ENCODE measurements around the gene NINJ1. TPM values are rescaled to one million over a fixed set of nuclear protein-coding genes. Genes with fewer than 3 reads are reported as not detected.
A peak's percentile ranks its signal among the peaks of the same experiment; 100 is the strongest.
"Not testable (repeated sequence)": the region's sequence is repeated elsewhere in the genome, so short reads cannot be mapped to it uniquely, and the experiment has no call there.

Gene NINJ1
- total RNA-seq, 1 donor from 2014 or later: 34.7 TPM

DNA sequence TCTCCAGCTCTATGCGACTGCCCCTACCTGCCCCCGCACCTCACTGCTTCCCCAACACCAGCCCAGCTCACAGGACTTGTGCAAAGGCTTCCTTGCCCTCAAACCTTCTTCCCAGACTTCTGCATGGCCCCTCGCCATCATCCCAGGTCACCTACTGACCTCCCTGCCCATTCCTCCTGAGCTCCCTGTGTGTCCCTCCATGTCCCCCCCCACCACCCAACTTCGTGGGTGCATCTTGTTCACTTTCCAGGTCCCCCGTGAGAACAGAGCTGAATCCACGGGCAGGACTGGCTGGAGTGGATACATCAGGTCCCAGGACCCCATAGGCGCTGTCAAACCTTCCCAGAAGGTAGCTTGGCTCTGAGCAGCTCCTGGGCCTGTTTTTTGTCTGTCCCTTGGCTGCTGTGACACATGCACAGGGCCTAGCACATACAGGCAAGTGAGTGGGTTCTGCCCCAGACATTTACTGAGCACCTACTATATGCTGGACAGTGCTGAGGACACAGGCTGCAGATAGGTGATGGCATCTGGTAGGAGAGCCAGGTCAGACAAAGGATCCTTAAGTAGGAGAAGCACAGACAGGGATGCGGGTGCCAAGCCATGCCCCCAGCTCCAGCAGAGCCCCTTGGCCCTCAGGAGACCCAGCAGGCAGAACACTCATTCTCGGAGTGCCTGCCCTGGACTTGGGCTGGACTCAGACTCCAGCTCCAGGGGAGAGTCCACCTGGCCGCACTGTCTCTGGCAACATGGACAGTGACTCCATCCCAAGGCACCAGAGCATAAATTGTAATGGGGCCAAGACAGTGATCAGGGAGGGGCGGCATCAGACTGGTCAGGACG lies 15.0 kb downstream of the NINJ1 start:
- H3K4me1 Mint-ChIP-seq: peaks cover 15% of the 10 kb centered on the region
- peak in 1 of 2 experiments; percentile 10 for DNase-seq (ENCODE audit: low spot score in 2 of 2, unreplicated experiment in 2 of 2)
- TF ChIP-seq, protein P1, sequence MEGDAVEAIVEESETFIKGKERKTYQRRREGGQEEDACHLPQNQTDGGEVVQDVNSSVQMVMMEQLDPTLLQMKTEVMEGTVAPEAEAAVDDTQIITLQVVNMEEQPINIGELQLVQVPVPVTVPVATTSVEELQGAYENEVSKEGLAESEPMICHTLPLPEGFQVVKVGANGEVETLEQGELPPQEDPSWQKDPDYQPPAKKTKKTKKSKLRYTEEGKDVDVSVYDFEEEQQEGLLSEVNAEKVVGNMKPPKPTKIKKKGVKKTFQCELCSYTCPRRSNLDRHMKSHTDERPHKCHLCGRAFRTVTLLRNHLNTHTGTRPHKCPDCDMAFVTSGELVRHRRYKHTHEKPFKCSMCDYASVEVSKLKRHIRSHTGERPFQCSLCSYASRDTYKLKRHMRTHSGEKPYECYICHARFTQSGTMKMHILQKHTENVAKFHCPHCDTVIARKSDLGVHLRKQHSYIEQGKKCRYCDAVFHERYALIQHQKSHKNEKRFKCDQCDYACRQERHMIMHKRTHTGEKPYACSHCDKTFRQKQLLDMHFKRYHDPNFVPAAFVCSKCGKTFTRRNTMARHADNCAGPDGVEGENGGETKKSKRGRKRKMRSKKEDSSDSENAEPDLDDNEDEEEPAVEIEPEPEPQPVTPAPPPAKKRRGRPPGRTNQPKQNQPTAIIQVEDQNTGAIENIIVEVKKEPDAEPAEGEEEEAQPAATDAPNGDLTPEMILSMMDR (IDR thresholded peaks at IDR 0.05; ENCODE audit: unreplicated experiment): no peak
- H3K4me3 Mint-ChIP-seq: no peak overlapping the region
- no peaks in the 10 kb centered on the region for H3K36me3 Mint-ChIP-seq
- no peak overlapping the region for H3K27ac Mint-ChIP-seq
- H3K27me3 Mint-ChIP-seq (ENCODE audit: low read depth): no peaks in the 10 kb centered on the region
- no peaks in the 10 kb centered on the region for H3K9me3 Mint-ChIP-seq

DNA sequence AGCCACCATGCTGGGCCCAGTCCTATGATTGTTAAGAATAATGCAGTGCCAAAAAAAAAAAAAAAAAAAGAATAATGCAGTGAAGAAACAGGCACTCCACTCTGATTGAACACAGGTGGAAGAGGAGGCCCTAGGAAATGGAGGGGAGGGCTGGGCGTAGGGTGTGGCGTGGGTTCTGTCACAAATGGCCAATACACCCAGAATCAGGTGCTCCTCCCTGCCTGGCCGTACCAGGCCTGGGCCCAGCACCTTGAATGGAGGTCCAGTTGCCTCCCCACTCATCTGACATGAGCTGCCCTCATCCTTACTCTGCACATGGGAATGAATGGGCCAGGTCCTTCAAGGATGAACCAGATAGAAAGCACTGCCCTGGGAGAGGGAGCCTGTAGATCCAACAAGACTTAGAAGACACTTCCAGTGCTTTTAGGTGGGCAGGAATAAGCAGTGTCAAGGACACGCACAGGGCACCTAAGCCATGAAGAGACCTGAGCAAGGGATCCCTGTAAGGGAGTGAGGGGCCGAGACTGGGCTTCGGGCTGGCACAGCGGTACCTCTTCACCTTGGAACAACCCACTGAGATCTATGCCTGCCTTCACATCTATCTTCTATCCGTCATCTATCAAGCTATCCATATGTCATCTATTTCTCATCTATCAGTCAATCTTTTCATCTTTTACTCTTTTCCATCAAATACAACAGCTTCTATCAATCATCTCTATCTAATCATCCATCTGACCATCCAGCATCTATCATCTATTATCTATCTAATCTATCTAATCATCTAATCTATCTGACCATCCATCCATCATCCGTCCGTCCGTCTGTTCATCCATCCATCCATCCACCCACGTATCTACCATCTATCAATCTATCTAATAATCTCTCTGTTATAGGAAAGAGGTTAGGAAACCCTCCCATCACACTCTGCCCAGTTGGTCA lies 15.9 kb downstream of the NINJ1 start:
- no peaks in the 10 kb centered on the region for H3K9me3 Mint-ChIP-seq
- DNase-seq (ENCODE audit: low spot score in 2 of 2, unreplicated experiment in 2 of 2): peak in 1 of 2 experiments; percentile 3

DNA sequence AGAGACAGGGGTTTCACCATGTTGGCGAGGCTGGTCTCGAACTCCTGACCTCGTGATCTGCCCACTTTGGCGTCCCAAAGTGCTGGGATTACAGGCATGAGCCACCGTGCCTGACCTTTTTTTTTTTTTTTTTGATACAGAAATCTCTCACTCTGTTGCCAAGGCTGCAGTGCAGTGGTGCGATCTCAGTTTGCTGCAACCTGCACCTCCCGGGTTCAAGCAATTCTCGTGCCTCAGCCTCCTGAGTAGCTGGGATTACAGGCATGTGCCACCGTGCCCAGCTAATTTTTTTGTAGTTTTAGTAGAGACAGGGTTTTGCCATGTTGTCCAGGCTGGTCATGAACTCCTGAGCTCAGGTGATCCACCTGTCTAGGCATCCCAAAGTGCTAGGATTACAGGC lies 16.5 kb downstream of the NINJ1 start:
- not testable (repeated sequence) for DNase-seq (ENCODE audit: low spot score in 2 of 2, unreplicated experiment in 2 of 2); H3K4me3 Mint-ChIP-seq; H3K27ac Mint-ChIP-seq; H3K27me3 Mint-ChIP-seq (ENCODE audit: low read depth); H3K9me3 Mint-ChIP-seq; H3K36me3 Mint-ChIP-seq
- peaks cover 15% of the 10 kb centered on the region for H3K4me1 Mint-ChIP-seq

More for the DNA sequence above, 15.9 kb downstream of the NINJ1 start:
- H3K4me3 Mint-ChIP-seq: no peak overlapping the region
- TF ChIP-seq, protein P1 (IDR thresholded peaks at IDR 0.05; ENCODE audit: unreplicated experiment): no peak
- H3K4me1 Mint-ChIP-seq: peaks cover 15% of the 10 kb centered on the region
- no peaks in the 10 kb centered on the region for H3K36me3 Mint-ChIP-seq
- H3K27me3 Mint-ChIP-seq (ENCODE audit: low read depth): no peaks in the 10 kb centered on the region
- H3K27ac Mint-ChIP-seq: no peak overlapping the region

DNA sequence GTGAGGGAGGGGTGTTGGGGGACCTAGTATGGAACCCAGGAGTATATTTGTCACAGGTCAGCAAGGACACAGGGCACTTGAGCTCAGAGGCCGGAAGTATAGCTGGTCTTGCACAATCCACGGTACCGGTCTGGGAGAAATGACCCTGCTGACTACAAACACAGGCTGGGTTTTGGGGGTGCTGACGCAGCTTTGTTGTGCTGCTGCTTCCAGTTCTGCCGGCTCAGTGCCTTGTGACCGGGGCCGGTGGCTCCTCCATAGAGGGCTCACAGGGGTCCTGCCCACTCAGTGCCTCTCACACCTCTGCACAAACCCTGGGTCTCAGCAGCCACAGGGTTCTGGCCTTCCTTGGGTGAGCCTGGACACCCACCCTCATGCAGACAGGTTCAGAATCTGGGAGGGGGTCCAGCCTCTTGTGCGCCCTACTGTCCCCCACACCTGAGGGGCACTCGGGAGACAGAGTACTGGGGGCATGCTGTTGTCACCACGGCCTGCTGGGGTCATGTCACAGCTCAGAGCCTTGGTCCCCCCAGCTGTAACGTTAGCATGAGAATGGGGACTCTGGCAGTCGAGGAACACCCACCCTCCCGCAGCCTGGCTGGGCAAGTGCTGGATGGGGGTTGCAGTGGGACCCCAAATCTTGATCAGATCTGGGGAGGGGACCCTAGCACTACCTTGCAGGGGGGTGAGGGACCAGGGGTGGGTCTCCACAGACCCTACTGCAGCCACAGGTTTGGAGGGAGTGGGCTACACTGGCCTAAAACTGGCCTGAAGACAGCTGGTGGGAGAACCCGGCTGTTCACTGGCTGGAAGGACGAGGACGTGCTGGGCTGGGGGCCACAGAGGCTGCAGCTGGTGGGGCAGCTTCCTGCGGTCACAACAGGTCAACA lies 17.7 kb downstream of the NINJ1 start:
- peak in 1 of 2 experiments; percentile 12 for DNase-seq (ENCODE audit: low spot score in 2 of 2, unreplicated experiment in 2 of 2)
- H3K27me3 Mint-ChIP-seq (ENCODE audit: low read depth): no peaks in the 10 kb centered on the region
- H3K4me1 Mint-ChIP-seq: peaks cover 15% of the 10 kb centered on the region
- H3K27ac Mint-ChIP-seq: no peak overlapping the region
- no peaks in the 10 kb centered on the region for H3K9me3 Mint-ChIP-seq
- H3K4me3 Mint-ChIP-seq: no peak overlapping the region
- TF ChIP-seq, protein P1 (IDR thresholded peaks at IDR 0.05; ENCODE audit: unreplicated experiment): no peak
- no peaks in the 10 kb centered on the region for H3K36me3 Mint-ChIP-seq

DNA sequence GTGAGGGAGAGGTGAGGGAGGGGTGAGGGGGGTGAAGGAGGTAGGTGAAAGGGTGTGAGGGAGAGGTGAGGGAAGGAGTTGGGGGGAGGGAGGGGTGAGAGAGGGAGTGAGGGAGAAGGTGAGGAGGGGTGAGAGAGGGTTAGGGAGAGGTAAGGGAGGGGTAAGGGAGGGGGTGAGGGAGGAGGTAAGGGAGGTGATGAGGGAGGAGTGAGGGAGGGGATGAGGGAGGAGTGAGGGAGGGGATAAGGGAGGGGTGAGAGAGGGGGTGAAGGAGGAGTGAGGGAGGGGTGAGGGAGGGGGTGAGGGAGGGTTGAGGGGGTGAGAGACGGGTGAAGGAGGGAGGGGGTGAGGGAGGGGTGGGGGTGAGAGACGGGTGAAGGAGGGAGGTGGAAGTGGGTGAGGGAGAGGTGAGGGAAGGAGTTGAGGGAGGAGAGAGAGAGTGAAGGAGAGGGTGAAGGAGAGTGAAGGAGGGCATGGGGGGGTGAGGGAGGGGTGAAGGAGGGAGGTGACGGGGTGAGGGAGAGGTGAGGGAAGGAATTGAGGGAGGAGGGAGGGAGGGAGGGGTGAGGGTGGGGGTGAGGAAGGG lies 18.5 kb downstream of the NINJ1 start:
- Mint-ChIP-seq H3K4me1 (peaks cover 15% of the 10 kb centered on the region), H3K27me3 (ENCODE audit: low read depth) (no peaks in the 10 kb centered on the region), H3K9me3 (no peaks in the 10 kb centered on the region), H3K27ac (no peak overlapping the region), H3K4me3 (no peak overlapping the region), H3K36me3 (peaks cover 3% of the 10 kb centered on the region)
- TF ChIP-seq, protein P1 (IDR thresholded peaks at IDR 0.05; ENCODE audit: unreplicated experiment): no peak
- DNase-seq (ENCODE audit: low spot score in 2 of 2, unreplicated experiment in 2 of 2): no peak

Data from mesothelial cell of epicardium (in vitro differentiated cells).